Cardiac fibroblast (primary cell): ENCODE measurements around the gene DIS3L2.
"Not testable (repeated sequence)": the region's sequence is repeated elsewhere in the genome, so short reads cannot be mapped to it uniquely, and the experiment has no call there.

Experiments used
- DNase-seq, 2 donors: peaks; one replicate each; pipeline versions ENCODE4 v3.0.0 to v3.0.0-alpha.2; 2010; ENCODE audit warnings: low read depth in 2 of 2
- H3K4me3 ChIP-seq, 2 donors: replicated peaks in 1 of 2; 1 replicate in 1 of 2; 2 replicates in 1 of 2; pipeline ENCODE4 v1.5.1; 2011; ENCODE audit warnings: low read depth in 2 of 2, low read length in 2 of 2, mild to moderate bottlenecking in 2 of 2, moderate library complexity in 1 of 2
- CTCF ChIP-seq: IDR thresholded peaks from one replicate; pipeline ENCODE4 v1.5.1; 2011; ENCODE audit warnings: low read depth, mild to moderate bottlenecking, low read length, inconsistent platforms

DIS3L2 gene

GRCh38 chr2:232329716-232330067, 368.2 kb downstream of the DIS3L2 start:
- H3K4me3 ChIP-seq = no peak overlapping the region
- no peak for DNase-seq
- no peak for TF ChIP-seq CTCF

GRCh38 chr2:232330068-232330999, 368.8 kb downstream of the DIS3L2 start:
- no peak overlapping the region for H3K4me3 ChIP-seq
- DNase-seq = no peak
- no peak for TF ChIP-seq CTCF

GRCh38 chr2:232331061-232331460, 369.5 kb downstream of the DIS3L2 start:
- H3K4me3 ChIP-seq, DNase-seq: not testable (repeated sequence)

GRCh38 chr2:232331641-232332040, 370.1 kb downstream of the DIS3L2 start:
- not testable (repeated sequence) for DNase-seq, H3K4me3 ChIP-seq

GRCh38 chr2:232332244-232332939, 370.9 kb downstream of the DIS3L2 start:
- not testable (repeated sequence) for DNase-seq, H3K4me3 ChIP-seq

GRCh38 chr2:232332940-232333259, 371.4 kb downstream of the DIS3L2 start:
- DNase-seq = no peak
- no peak overlapping the region for H3K4me3 ChIP-seq
- no peak for TF ChIP-seq CTCF

GRCh38 chr2:232333361-232334135, 372.0 kb downstream of the DIS3L2 start:
- peak; percentile 9 to 12 for DNase-seq
- no peak overlapping the region for H3K4me3 ChIP-seq
- peak; percentile 65 for TF ChIP-seq CTCF

- not testable (repeated sequence) for DNase-seq
These were observed 372.8 kb downstream of the DIS3L2 start for GRCh38 chr2:232334136-232334884.

GRCh38 chr2:232334885-232335205, 373.3 kb downstream of the DIS3L2 start:
- DNase-seq, H3K4me3 ChIP-seq: not testable (repeated sequence)

More at GRCh38 chr2:232334136-232334884, 372.8 kb downstream of the DIS3L2 start:
- H3K4me3 ChIP-seq = not testable (repeated sequence)
